ENCODE measurements around the gene NDST4.
"Not testable (repeated sequence)": the region's sequence is repeated elsewhere in the genome, so short reads cannot be mapped to it uniquely, and the experiment has no call there.

NDST4 gene

GRCh38 chr4:115054836-115055235, 58.6 kb downstream of the NDST4 start:
- no peak for DNase-seq (ENCODE audit: low read depth in 3 of 3)

DNA sequence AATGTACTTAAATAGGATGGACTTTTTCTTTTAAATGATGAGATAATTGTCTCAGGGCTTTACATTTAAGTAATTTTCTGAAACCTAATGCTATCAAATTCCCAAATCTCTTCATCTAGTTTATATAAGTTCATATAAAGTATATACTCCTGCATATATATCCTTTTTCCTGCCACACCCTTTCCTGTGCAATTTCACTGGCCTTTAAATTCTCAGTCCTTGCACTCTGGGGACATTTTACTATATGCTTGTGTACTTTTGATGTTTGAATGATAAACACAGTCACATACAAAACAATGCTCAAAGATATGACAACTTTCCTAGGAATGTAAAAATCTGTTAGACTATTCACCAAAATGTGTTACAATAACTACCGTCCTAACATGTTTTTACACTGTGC, 60.1 kb downstream of the NDST4 start:
- DNase-seq (ENCODE audit: low read depth in 3 of 3), result no peak

GRCh38 chr4:115042496-115042895, 70.9 kb downstream of the NDST4 start:
- no peak for DNase-seq (ENCODE audit: low read depth in 3 of 3)

GRCh38 chr4:115030281-115030680, 83.1 kb downstream of the NDST4 start:
- no peak for DNase-seq (ENCODE audit: low read depth in 3 of 3)

DNA sequence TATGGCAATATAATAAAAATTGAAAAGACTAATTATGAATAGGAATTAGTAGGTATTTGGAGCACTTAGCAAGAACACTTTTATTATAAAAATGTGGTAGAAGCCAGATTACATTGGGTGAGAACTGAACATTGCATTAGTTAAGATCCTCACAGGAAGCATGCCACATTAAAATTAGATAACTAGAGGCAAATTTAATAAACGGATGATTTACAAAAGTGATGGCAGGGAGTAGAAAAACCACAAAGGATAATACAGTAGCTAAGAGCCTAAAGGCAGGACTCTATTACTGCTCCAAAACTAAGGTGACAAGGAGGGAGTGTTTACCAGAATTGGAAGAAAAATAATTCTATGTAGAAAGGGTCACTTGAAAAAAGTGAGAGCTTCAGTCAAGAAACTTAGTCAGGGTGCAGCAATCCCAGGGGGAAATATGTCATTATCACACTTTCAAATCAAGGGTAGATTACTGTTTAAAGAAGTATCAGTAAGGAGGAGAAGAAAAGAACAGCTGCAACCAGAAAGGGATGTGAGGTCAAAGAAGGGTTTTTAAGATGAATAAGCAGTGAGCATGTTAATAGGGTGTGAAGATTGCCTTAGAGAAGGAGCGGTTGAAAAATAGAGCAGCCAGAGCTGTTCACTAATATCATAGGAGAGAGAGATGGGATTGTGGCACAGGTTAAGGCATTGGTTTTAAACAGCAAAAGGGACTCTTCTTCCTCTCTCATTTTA, 84.6 kb downstream of the NDST4 start:
- no peak for DNase-seq (ENCODE audit: low read depth in 3 of 3)

DNA sequence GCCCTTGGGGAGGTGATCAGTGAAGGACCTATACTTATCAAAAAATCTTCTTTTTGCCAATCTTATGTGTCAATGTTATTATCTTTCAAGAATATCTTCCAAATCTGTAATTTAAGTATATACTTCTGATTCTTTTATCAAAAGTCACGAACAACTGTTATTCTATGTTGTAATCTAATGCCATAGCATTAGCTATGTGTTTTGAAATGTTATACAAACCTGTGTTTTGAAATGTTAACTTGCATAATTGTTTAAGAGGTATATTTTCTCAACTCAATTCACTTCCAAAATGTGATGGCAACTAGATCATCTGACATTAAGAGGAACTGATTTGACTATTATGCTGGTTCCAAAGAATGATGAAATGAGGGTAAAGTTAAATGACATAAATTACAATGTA, 113.5 kb downstream of the NDST4 start:
- no peak for DNase-seq (ENCODE audit: low read depth in 3 of 3)

DNA sequence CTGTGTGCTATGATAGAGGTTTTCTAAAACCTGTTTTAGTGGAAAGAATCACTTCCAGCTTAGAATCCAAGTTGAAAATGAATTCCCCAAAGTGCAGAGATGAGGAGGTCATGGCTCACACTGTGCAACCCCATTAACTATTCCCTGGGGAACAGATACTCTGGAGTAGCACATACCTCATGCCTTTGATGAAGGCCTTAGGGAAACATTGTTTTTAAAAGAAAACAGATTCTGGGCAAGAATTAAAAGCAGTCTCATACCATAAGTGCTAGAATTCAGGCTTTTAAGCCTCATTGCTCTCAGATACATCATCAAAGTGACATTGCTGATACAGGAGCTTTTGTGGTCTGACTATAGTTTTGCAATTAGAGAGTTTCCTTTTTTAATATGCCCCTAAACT, 115.1 kb downstream of the NDST4 start:
- no peak for DNase-seq (ENCODE audit: low read depth in 3 of 3)

GRCh38 chr4:114997576-114998247, 115.7 kb downstream of the NDST4 start:
- no peak for DNase-seq (ENCODE audit: low read depth in 3 of 3)

- DNase-seq (ENCODE audit: low read depth in 3 of 3), result no peak
These were observed 127.3 kb downstream of the NDST4 start for GRCh38 chr4:114986133-114986532.

DNA sequence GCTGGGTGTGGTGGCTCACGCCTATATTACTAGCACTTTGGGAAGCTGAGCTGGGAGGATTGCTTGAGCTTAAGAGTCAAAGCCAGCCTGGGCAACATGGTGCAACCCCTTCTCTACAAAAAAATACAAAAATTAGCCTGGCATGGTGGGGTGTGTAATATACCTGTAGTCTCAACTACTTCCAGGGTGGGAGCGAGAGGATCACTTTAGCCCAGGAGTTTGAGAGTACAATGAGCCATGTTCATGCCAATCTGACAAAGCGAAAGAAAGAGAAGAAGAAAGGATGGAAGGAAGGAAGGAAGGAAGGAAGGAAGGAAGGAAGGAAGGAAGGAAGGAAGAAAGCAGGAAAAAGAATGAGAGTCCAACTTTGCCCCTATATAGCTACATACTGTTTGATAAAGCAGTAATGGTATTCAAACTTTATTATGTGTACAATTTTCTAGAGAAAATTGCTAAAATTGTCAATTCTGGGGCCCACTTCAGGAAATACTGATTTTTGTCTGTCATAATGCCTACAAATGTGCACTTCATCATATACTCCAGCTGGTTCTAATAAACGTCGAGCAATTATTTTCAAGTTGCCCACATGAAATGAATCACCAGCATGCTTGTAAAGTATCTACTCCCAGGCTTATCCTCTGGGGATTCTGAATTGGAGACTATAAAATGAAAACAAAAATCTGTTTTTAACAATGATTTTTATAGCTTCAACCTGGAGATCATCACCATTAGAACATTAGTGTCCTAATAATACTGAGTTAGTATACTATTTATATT, 132.3 kb downstream of the NDST4 start:
- no peak for DNase-seq (ENCODE audit: low read depth in 3 of 3)

DNA sequence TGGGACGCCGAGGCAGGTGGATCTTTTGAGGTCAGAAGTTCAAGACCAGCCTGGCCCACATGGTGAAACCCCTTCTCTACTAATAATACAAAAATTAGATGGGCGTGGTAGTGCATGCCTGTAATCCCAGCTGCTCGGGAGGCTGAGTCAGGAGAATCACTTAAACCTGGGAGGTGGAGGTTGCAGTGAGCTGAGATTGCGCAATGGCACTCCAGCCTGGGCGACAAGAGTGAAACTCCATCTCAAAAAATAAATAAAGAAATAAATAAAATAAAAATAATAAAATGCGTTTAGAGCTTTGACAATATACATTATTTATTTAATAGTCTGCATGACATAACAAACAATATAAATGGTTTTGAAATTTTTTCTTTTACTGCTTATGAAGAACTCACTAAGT, 133.0 kb downstream of the NDST4 start:
- DNase-seq (ENCODE audit: low read depth in 3 of 3), result not testable (repeated sequence)

DNA sequence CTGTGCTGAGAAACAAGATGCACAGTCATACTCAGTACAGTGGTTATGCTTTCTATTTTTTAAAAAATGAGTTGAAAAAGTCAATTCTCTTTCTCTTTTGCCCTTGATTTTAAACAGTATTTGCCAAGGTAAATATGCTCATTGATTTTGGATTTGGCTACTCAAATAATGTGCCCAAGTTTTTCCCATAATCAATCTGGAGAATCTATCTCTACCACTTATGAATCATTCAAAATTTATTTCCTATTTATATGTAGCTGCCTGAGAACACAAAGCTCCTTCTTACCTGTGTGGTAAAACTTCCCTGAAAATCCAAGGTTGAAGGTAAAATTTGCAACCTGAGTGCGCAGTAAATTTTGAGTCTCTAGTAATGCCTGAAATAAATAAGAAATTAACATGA, 136.5 kb downstream of the NDST4 start:
- no peak for DNase-seq (ENCODE audit: low read depth in 3 of 3)

- no peak for DNase-seq (ENCODE audit: low read depth in 3 of 3)
These were observed 149.4 kb downstream of the NDST4 start for GRCh38 chr4:114964026-114964425.

DNA sequence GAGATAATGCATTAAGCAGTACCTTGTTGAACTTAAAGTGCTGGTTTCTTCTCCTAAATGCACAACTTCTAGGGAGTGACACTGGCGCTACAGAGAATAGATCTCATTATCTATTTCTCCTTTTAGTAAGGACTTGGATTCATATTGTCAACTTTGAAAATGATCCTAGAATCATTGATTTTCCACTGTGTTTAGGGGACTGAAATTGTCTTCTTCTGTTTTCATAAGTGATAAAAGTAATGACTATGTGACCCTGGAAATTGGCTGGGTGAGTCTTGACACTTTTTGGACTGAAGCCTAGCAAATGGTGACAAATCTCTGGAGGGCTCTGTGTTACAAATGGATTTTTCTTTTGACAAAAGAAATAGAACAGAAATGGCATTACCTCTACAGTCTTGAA, 167.8 kb downstream of the NDST4 start:
- DNase-seq (ENCODE audit: low read depth in 3 of 3), result no peak

GRCh38 chr4:114941503-114941902, 171.9 kb downstream of the NDST4 start:
- DNase-seq (ENCODE audit: low read depth in 3 of 3), result no peak

GRCh38 chr4:114927881-114928280, 185.5 kb downstream of the NDST4 start:
- no peak for DNase-seq (ENCODE audit: low read depth in 3 of 3)

GRCh38 chr4:114926583-114926982, 186.8 kb downstream of the NDST4 start:
- no peak for DNase-seq (ENCODE audit: low read depth in 3 of 3)

GRCh38 chr4:114924311-114924710, 189.1 kb downstream of the NDST4 start:
- no peak for DNase-seq (ENCODE audit: low read depth in 3 of 3)

DNA sequence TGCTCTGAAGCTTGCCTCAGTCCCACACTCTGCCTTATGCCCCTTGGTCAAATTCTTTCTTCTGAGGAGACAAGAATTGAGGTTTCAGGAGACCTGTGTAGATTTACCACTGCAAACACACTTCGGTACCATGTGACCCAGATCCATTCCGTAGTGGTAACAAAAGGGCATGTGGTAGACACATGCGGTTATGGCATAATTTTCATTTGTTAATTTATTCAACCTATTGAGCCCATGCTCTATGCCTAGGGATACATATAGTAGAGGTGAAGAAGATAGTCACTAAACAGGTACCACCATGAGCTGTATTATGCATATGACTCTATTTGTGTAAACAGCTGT, 190.9 kb downstream of the NDST4 start:
- DNase-seq (ENCODE audit: low read depth in 3 of 3), result no peak

- DNase-seq (ENCODE audit: low read depth in 3 of 3), result no peak
These were observed 191.4 kb downstream of the NDST4 start for GRCh38 chr4:114921790-114922591.

- DNase-seq (ENCODE audit: low read depth in 3 of 3), result no peak
These were observed 192.2 kb downstream of the NDST4 start for GRCh38 chr4:114921191-114921590.

DNA sequence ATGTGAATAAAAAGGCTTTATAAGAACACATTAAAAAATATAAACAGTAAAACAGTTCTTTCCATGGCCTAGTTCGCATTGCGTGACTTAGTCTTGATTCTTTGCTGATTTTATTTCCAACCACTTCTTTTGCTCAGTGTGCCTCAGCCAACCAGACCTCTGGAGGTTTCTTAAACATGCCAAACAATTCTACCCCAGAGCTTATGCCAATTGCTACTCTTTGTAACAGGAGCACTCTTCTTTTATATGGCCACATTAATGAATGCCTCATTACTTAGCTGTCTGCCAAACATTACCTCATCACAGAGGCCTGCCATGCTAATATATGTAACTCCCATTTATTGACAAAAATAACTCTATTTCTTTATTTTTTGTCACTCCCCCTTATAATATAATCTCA, 202.3 kb downstream of the NDST4 start:
- DNase-seq (ENCODE audit: low read depth in 3 of 3), result no peak

Data from stimulated activated CD4-positive, alpha-beta T cell treated with anti-CD3 and anti-CD28 coated beads, TNF-alpha, amount 100 ng/mL, for 4 hours (primary cell).